SK-N-SH (cell line): Measurements from ENCODE around the gene PHYH. TPM values are rescaled to one million over a fixed set of nuclear protein-coding genes. Genes with fewer than 3 reads are reported as not detected.

Experiments
- CTCF ChIA-PET: fragments of 300-600, 350-600 bp; formaldehyde crosslinking; extraction: SDS; loops from one replicate; lab custom pipeline; 2021; lab: Yijun Ruan, JAX
- POLR2A ChIA-PET: fragments of 350-600 bp; sonication (Branson Sonifier 250); formaldehyde crosslinking; extraction: SDS; loops from one replicate; lab custom pipeline; 2020; ENCODE audit warnings: antibody characterized with exemption, inconsistent platforms; lab: Yijun Ruan, JAX
- DNase-seq: peaks from one replicate; pipeline ENCODE4 v3.0.0; 2012
- H2AFZ ChIP-seq: fragments of 200-600 bp; sonication (generic); 2 replicates; pipeline ENCODE4 v1.8.1; 2016; ENCODE audit warnings: antibody characterized with exemption, mild to moderate bottlenecking, low read depth
- H3F3A ChIP-seq: fragments of 200-600 bp; sonication (generic); replicated peaks from 2 replicates; pipeline ENCODE3; 2016; ENCODE audit warnings: antibody characterized with exemption, mild to moderate bottlenecking; ENCODE audit not compliant: insufficient read depth
- H3K27ac ChIP-seq, 2 experiments: fragments of 200-500 bp in 1 of 2; fragments of 200-600 bp in 1 of 2; sonication (Bioruptor generic) in 1 of 2; sonication (generic), shearing (Covaris generic) in 1 of 2; 2 replicates each; pipeline versions ENCODE4 v1.5.1 to v1.6.1; 2014 to 2016; ENCODE audit warnings: low read depth in 2 of 2, inconsistent platforms in 1 of 2, low read length in 1 of 2, mild to moderate bottlenecking in 1 of 2, mixed read lengths in 1 of 2
- H3K27me3 ChIP-seq: fragments of 200-600 bp; sonication (generic), shearing (Covaris generic); 2 replicates; pipeline ENCODE4 v1.6.1; 2016; ENCODE audit warnings: mixed run types; ENCODE audit not compliant: insufficient read depth
- H3K36me3 ChIP-seq, 2 experiments: fragments of 200-500 bp in 1 of 2; fragments of 200-600 bp in 1 of 2; sonication (Bioruptor generic) in 1 of 2; sonication (generic) in 1 of 2; replicated peaks in 1 of 2; 2 replicates each; pipeline versions ENCODE3 to v1.5.1; 2014 to 2016; ENCODE audit warnings: low read length in 1 of 2, mild to moderate bottlenecking in 1 of 2; ENCODE audit not compliant: insufficient read depth in 2 of 2, control insufficient read depth in 1 of 2
- H3K4me1 ChIP-seq, 2 experiments: fragments of 200-500 bp in 1 of 2; fragments of 200-600 bp in 1 of 2; sonication (Bioruptor generic) in 1 of 2; sonication (generic), shearing (Covaris generic) in 1 of 2; 2 replicates each; pipeline versions ENCODE4 v1.5.1 to v1.6.1; 2014 to 2016; ENCODE audit warnings: low read depth in 1 of 2, low read length in 1 of 2, mixed run types in 1 of 2; ENCODE audit not compliant: insufficient read depth in 2 of 2, control insufficient read depth in 1 of 2
- H3K4me2 ChIP-seq: fragments of 200-600 bp; sonication (generic), shearing (Covaris generic); 2 replicates; pipeline ENCODE4 v1.6.1; 2017; ENCODE audit warnings: mixed run types
- H3K4me3 ChIP-seq, 2 experiments: fragments of 200-500 bp in 1 of 2; fragments of 200-600 bp in 1 of 2; sonication (Bioruptor generic) in 1 of 2; sonication (generic), shearing (Covaris generic) in 1 of 2; 2 replicates each; pipeline versions ENCODE4 v1.5.1 to v1.8.1; 2014 to 2016; ENCODE audit warnings: low read depth in 2 of 2, inconsistent platforms in 1 of 2, low read length in 1 of 2, mild to moderate bottlenecking in 1 of 2, mixed read lengths in 1 of 2, moderate library complexity in 1 of 2
- H3K79me2 ChIP-seq: fragments of 200-600 bp; sonication (generic); 2 replicates; pipeline ENCODE4 v1.8.1; 2017; ENCODE audit warnings: mild to moderate bottlenecking; ENCODE audit not compliant: insufficient read depth
- H3K9ac ChIP-seq: fragments of 200-600 bp; sonication (generic); 2 replicates; pipeline ENCODE4 v1.6.1; 2017; ENCODE audit warnings: mixed run types
- H3K9me2 ChIP-seq: fragments of 200-600 bp; sonication (generic); 2 replicates; pipeline ENCODE4 v1.6.1; 2017; ENCODE audit warnings: mixed run types
- H3K9me3 ChIP-seq: fragments of 200-600 bp; sonication (generic); 2 replicates; pipeline ENCODE4 v1.6.1; 2017; ENCODE audit warnings: mixed run types, mild to moderate bottlenecking, moderate library complexity
- H4K20me1 ChIP-seq: fragments of 200-600 bp; sonication (generic); 2 replicates; pipeline ENCODE4 v1.6.1; 2017; ENCODE audit warnings: mild to moderate bottlenecking, mixed run types; ENCODE audit not compliant: insufficient read depth
- ELF1 ChIP-seq: IDR thresholded peaks from 2 replicates; pipeline ENCODE4 v1.4.0; 2012
- EP300 ChIP-seq, 2 experiments: IDR thresholded peaks; 2 replicates each; pipeline versions ENCODE4 v1.4.0 to v1.6.1; 2012; ENCODE audit warnings: borderline replicate concordance in 1 of 2, low read depth in 1 of 2, low read length in 1 of 2
- FOSL2 ChIP-seq: IDR thresholded peaks from 2 replicates; pipeline ENCODE4 v1.4.0; 2012; ENCODE audit warnings: low read depth, mild to moderate bottlenecking, moderate library complexity, borderline replicate concordance
- FOXM1 ChIP-seq: IDR thresholded peaks from 2 replicates; pipeline ENCODE4 v1.4.0; 2012; ENCODE audit warnings: low read depth, mild to moderate bottlenecking
- GATA2 ChIP-seq: sonication (generic); formaldehyde crosslinking; IDR thresholded peaks from 2 replicates; pipeline ENCODE4 v1.5.0; 2020; ENCODE audit warnings: mild to moderate bottlenecking, missing genetic modification reagents
- MAX ChIP-seq: IDR thresholded peaks from 2 replicates; pipeline ENCODE4 v1.4.0; 2012; ENCODE audit warnings: low read depth
- MEF2A ChIP-seq: IDR thresholded peaks from 2 replicates; pipeline ENCODE4 v1.4.0; 2012; ENCODE audit warnings: low read depth, borderline replicate concordance
- MXI1 ChIP-seq: IDR thresholded peaks from 2 replicates; pipeline ENCODE4 v1.6.1; 2012; ENCODE audit warnings: mild to moderate bottlenecking, low read depth, low read length, improper control_type of control experiment
- NFIC ChIP-seq: IDR thresholded peaks from 2 replicates; pipeline ENCODE4 v1.4.0; 2012; ENCODE audit warnings: borderline replicate concordance
- NRF1 ChIP-seq: IDR thresholded peaks from 2 replicates; pipeline ENCODE4 v1.6.1; 2012; ENCODE audit warnings: low read depth, mild to moderate bottlenecking, low read length
- POLR2AphosphoS5 ChIP-seq: IDR thresholded peaks from 2 replicates; pipeline ENCODE4 v1.6.1; 2012; ENCODE audit warnings: low read depth, low read length
- RAD21 ChIP-seq: IDR thresholded peaks from 2 replicates; pipeline ENCODE4 v1.6.1; 2012; ENCODE audit warnings: mild to moderate bottlenecking, low read length
- SIN3A ChIP-seq: IDR thresholded peaks from 2 replicates; pipeline ENCODE4 v1.6.1; 2012; ENCODE audit warnings: low read depth, mild to moderate bottlenecking, low read length, moderate library complexity, borderline replicate concordance
- SMC3 ChIP-seq: IDR thresholded peaks from 2 replicates; pipeline ENCODE4 v1.6.1; 2012; ENCODE audit warnings: low read depth, low read length, improper control_type of control experiment
- TAF1 ChIP-seq: IDR thresholded peaks from 2 replicates; pipeline ENCODE4 v1.6.1; 2012; ENCODE audit warnings: low read depth, mild to moderate bottlenecking, low read length, moderate library complexity, borderline replicate concordance
- TEAD4 ChIP-seq: IDR thresholded peaks from 2 replicates; pipeline ENCODE4 v1.4.0; 2012; ENCODE audit warnings: mild to moderate bottlenecking, borderline replicate concordance; ENCODE audit not compliant: insufficient read depth
- WGBS: methylation state at CpG from one replicate; pipeline ENCODE4 v1.1.6; 2017; ENCODE audit warnings: low lambda C conversion rate; 5-methylcytosine and 5-hydroxymethylcytosine counted together
- polyA plus RNA-seq, 3 experiments: library from polyadenylated mRNA; depleted of rRNA; stranded (reverse); fragments of >200 nt; gene quantifications; 2 replicates each; pipeline ENCODE4 v1.2.3, GENCODE V29; 2012
- TF ChIP-seq, protein P1 (sequence below): IDR thresholded peaks from 2 replicates; pipeline ENCODE4 v1.6.1; 2012; ENCODE audit warnings: mild to moderate bottlenecking, low read depth, low read length, moderate library complexity
- TF ChIP-seq, protein P2 (sequence below): fragments of 150-350 bp; IDR thresholded peaks from 2 replicates; pipeline ENCODE4 v1.6.1; 2017; ENCODE audit warnings: antibody characterized with exemption, low read length, low read depth, borderline replicate concordance

Gene PHYH
- polyA plus RNA-seq, 1 of the 3 experiments (the other 2 are of a cell fraction): 16.2 TPM

DNA sequence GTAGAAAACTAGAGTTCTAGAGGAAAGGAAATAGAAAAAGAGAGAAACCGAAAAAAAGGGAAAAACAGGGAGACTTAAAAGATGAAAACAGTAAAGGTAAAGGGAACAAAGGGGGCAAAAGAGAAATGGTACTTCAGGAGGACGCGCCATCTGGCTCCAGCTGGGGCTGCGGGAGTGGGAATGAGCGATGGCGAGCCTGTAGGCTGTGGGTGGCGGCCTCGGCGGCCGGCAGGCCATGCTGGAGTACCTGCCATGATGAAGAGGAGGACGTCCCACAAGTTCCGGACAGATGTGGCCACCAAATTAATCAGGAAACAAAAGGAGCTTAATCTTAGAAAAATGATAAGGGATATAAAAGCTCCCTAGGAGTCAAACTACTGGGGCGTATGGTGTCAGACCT is 21.7 kb upstream of the PHYH start:
- no peaks in the 10 kb centered on the region for H3K9me3 ChIP-seq
- peaks cover 34 to 42% of the 10 kb centered on the region in 2 experiments for H3K36me3 ChIP-seq
- no peak for DNase-seq
- H3K4me1 ChIP-seq: no peaks in the 10 kb centered on the region
- H3K27ac ChIP-seq: no peak overlapping the region
- no peak overlapping the region for H3K9ac ChIP-seq
- H4K20me1 ChIP-seq: no peaks in the 10 kb centered on the region
- no peak overlapping the region for H2AFZ ChIP-seq
- TF ChIP-seq EP300 (IDR thresholded peaks at IDR 0.05; ENCODE audit: borderline replicate concordance in 1 of 2, low read depth in 1 of 2, low read length in 1 of 2) (no peak), TEAD4 (no peak), MXI1 (no peak), SIN3A (no peak), FOXM1 (no peak), NFIC (no peak), MEF2A (no peak), SMC3 (no peak), POLR2AphosphoS5 (no peak), RAD21 (no peak), TAF1 (no peak), MAX (no peak), GATA2 (no peak), NRF1 (no peak)
- TF ChIP-seq, protein P1, sequence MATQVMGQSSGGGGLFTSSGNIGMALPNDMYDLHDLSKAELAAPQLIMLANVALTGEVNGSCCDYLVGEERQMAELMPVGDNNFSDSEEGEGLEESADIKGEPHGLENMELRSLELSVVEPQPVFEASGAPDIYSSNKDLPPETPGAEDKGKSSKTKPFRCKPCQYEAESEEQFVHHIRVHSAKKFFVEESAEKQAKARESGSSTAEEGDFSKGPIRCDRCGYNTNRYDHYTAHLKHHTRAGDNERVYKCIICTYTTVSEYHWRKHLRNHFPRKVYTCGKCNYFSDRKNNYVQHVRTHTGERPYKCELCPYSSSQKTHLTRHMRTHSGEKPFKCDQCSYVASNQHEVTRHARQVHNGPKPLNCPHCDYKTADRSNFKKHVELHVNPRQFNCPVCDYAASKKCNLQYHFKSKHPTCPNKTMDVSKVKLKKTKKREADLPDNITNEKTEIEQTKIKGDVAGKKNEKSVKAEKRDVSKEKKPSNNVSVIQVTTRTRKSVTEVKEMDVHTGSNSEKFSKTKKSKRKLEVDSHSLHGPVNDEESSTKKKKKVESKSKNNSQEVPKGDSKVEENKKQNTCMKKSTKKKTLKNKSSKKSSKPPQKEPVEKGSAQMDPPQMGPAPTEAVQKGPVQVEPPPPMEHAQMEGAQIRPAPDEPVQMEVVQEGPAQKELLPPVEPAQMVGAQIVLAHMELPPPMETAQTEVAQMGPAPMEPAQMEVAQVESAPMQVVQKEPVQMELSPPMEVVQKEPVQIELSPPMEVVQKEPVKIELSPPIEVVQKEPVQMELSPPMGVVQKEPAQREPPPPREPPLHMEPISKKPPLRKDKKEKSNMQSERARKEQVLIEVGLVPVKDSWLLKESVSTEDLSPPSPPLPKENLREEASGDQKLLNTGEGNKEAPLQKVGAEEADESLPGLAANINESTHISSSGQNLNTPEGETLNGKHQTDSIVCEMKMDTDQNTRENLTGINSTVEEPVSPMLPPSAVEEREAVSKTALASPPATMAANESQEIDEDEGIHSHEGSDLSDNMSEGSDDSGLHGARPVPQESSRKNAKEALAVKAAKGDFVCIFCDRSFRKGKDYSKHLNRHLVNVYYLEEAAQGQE: no peak
- H3K4me2 ChIP-seq: no peak overlapping the region
- no peaks in the 10 kb centered on the region for H3K79me2 ChIP-seq
- ChIA-PET CTCF (interaction anchor here (2.0 kb wide), 1 partner anchor 19 kb away, joined by 5 read pairs; no protein-coding TSS in a partner anchor), POLR2A (no interaction called here)
- no peak overlapping the region for H3K4me3 ChIP-seq
- no peaks in the 10 kb centered on the region for H3K27me3 ChIP-seq
- no peaks in the 10 kb centered on the region for H3K9me2 ChIP-seq
- WGBS: 90% methylated on average over 13 of the region's 13 CpGs
- H3F3A ChIP-seq: peaks cover 10% of the 10 kb centered on the region

GRCh38 chr10:13319166-13319565 is 19.3 kb upstream of the PHYH start:
- POLR2A ChIA-PET: no interaction called here
- no peaks in the 10 kb centered on the region for H3K9me2 ChIP-seq
- no peak overlapping the region for H3K4me2 ChIP-seq
- no peak for DNase-seq
- no peaks in the 10 kb centered on the region for H3K9me3 ChIP-seq
- CTCF ChIA-PET: interaction anchor here (1.1 to 1.6 kb wide), 2 partner anchors 17 to 220 kb away, joined by 3 to 7 read pairs; partner anchors contain the start of gene OPTN
- H3K27ac ChIP-seq: no peak overlapping the region
- TF ChIP-seq, protein P2, sequence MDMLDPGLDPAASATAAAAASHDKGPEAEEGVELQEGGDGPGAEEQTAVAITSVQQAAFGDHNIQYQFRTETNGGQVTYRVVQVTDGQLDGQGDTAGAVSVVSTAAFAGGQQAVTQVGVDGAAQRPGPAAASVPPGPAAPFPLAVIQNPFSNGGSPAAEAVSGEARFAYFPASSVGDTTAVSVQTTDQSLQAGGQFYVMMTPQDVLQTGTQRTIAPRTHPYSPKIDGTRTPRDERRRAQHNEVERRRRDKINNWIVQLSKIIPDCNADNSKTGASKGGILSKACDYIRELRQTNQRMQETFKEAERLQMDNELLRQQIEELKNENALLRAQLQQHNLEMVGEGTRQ: no peak
- TF ChIP-seq FOSL2 (no peak), GATA2 (no peak), ELF1 (no peak)
- no peak overlapping the region for H3K4me3 ChIP-seq
- H3K36me3 ChIP-seq: peaks cover 22 to 23% of the 10 kb centered on the region in 2 experiments
- H4K20me1 ChIP-seq: no peaks in the 10 kb centered on the region
- H2AFZ ChIP-seq: no peak overlapping the region
- H3K79me2 ChIP-seq: no peaks in the 10 kb centered on the region
- WGBS: 86% methylated on average over 7 of the region's 7 CpGs
- H3K4me1 ChIP-seq: no peaks in the 10 kb centered on the region
- no peaks in the 10 kb centered on the region for H3K27me3 ChIP-seq
- no peak overlapping the region for H3K9ac ChIP-seq
- H3F3A ChIP-seq: peaks cover 10% of the 10 kb centered on the region
